ENCODE results near the gene HOXB2. TPM values are rescaled to one million over a fixed set of nuclear protein-coding genes. Genes with fewer than 3 reads are reported as not detected.

Gene HOXB2
- total and polyA plus RNA-seq, 9 of the 15 experiments (the other 6 are each of a cell fraction or from before 2014, with no cell fraction given), result 2.1 to 97.7 (median 21.2) TPM

DNA sequence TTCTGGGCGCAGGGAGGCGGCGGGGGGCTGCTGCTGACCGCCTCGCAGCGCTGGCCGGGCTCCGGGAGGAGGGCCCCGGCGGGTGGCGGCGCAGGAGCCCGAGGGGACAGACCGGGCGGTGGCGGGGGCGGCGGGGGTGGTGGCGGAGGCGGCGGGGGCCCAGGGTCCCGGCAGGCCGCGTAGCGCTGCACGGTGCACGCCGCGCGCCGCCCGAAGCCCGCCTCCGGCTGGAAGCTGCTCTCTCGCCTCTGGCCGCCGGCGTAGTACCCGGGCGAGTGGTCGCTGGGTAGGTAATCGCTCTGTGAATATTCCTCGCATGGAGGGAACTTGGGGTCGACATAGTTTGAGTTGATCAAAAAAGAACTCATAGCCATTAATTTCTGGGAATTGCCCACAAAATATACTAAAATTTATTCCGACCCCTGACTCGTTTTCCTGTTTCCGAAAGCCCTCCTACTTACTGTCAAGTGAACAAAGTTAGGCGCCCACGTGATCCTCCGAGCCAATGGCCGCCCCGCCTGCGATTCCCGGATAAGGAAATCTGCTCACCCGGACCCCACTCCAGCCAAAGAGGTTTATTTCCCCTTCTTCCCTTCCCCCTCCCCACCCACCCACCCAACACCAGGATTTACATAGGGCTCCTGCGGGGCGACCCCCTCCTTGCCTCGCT, 33.2 kb upstream of the HOXB2 start, which contains the start of gene HOXB4 (continued):
- TF ChIP-seq RCOR1 (IDR thresholded peaks at IDR 0.05; ENCODE audit: borderline replicate concordance in 1 of 2, low read depth in 2 of 2, low read length in 2 of 2), result peak in 1 of 2 experiments; percentile 9; a peak in 1 of 4 replicates
- TF ChIP-seq PHF8 (IDR thresholded peaks at IDR 0.05; ENCODE audit: borderline replicate concordance, low read length), result peak; percentile 36; the same call in 1 of the 2 replicates
- TF ChIP-seq TAF15 (IDR thresholded peaks at IDR 0.05; ENCODE audit: low read depth, low read length), result no peak
- TF ChIP-seq ELF1 (tag; IDR thresholded peaks at IDR 0.05), result peak; percentile 56
- TF ChIP-seq HIVEP1 (CRISPR knock-in tag; IDR thresholded peaks at IDR 0.05), result 0 out of 2 replicates have a peak, but pooled peaks have one; percentile 34
- no peak for TF ChIP-seq SRSF3 (IDR thresholded peaks at IDR 0.05; ENCODE audit: insufficient read depth, low read length)
- no peak for TF ChIP-seq LCOR (CRISPR knock-in tag; IDR thresholded peaks at IDR 0.05)
- TF ChIP-seq, protein P1, sequence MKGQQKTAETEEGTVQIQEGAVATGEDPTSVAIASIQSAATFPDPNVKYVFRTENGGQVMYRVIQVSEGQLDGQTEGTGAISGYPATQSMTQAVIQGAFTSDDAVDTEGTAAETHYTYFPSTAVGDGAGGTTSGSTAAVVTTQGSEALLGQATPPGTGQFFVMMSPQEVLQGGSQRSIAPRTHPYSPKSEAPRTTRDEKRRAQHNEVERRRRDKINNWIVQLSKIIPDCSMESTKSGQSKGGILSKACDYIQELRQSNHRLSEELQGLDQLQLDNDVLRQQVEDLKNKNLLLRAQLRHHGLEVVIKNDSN (CRISPR knock-in tag; IDR thresholded peaks at IDR 0.05), result peak; percentile 92
- TF ChIP-seq GABPB1 (CRISPR knock-in tag; IDR thresholded peaks at IDR 0.05), result no peak
- TF ChIP-seq, protein P2, sequence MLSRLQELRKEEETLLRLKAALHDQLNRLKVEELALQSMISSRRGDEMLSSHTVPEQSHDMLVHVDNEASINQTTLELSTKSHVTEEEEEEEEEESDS (CRISPR knock-in tag; IDR thresholded peaks at IDR 0.05), result no peak
- peak; percentile 90 for TF ChIP-seq RAD51 (IDR thresholded peaks at IDR 0.05; ENCODE audit: borderline replicate concordance, low read depth)
- TF ChIP-seq, protein P3, sequence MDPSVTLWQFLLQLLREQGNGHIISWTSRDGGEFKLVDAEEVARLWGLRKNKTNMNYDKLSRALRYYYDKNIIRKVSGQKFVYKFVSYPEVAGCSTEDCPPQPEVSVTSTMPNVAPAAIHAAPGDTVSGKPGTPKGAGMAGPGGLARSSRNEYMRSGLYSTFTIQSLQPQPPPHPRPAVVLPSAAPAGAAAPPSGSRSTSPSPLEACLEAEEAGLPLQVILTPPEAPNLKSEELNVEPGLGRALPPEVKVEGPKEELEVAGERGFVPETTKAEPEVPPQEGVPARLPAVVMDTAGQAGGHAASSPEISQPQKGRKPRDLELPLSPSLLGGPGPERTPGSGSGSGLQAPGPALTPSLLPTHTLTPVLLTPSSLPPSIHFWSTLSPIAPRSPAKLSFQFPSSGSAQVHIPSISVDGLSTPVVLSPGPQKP (CRISPR knock-in tag; IDR thresholded peaks at IDR 0.05), result no peak
- no peak for TF ChIP-seq KAT7 (CRISPR knock-in tag; IDR thresholded peaks at IDR 0.05; ENCODE audit: borderline replicate concordance)
- TF ChIP-seq PCBP1 (IDR thresholded peaks at IDR 0.05; ENCODE audit: low read depth, low read length, poor library complexity, severe bottlenecking), result peak; percentile 41
- no peak for TF ChIP-seq RBBP5 (IDR thresholded peaks at IDR 0.05; ENCODE audit: borderline replicate concordance, insufficient read depth, low read length, poor library complexity, severe bottlenecking)
- peak; percentile 44 for TF ChIP-seq TAF1 (IDR thresholded peaks at IDR 0.05; ENCODE audit: control insufficient read depth, extremely low read depth, insufficient read depth, low read length, severe bottlenecking)
- TF ChIP-seq PRPF4 (IDR thresholded peaks at IDR 0.05; ENCODE audit: insufficient read depth, low read depth, low read length, poor library complexity, severe bottlenecking), result no peak
- no peak for TF ChIP-seq RBM15 (IDR thresholded peaks at IDR 0.05; ENCODE audit: insufficient read depth, low read length)
- peak; percentile 36; the same call in 1 of the 2 replicates for TF ChIP-seq L3MBTL2 (IDR thresholded peaks at IDR 0.05)
- peak; percentile 97 for TF ChIP-seq ZNF766 (CRISPR knock-in tag; conservative IDR thresholded peaks at IDR 0.05)
- 0 out of 2 replicates have a peak, but pooled peaks have one; percentile 2 for TF ChIP-seq MYNN (IDR thresholded peaks at IDR 0.05)
- no peak for TF ChIP-seq MYNN (CRISPR knock-in tag; IDR thresholded peaks at IDR 0.05)
- TF ChIP-seq TCF3 (CRISPR knock-in tag; IDR thresholded peaks at IDR 0.05), result no peak
- peak; percentile 34; the same call in 1 of the 2 replicates for TF ChIP-seq MYC (IDR thresholded peaks at IDR 0.05; ENCODE audit: low read depth, low read length)
- TF ChIP-seq MYC (CRISPR knock-in tag; IDR thresholded peaks at IDR 0.05; ENCODE audit: borderline replicate concordance, low read depth), result no peak
- TF ChIP-seq BHLHE40 (IDR thresholded peaks at IDR 0.05; ENCODE audit: low read length), result 0 out of 2 replicates have a peak, but pooled peaks have one; percentile 6
- TF ChIP-seq RBFOX2 (IDR thresholded peaks at IDR 0.05; ENCODE audit: low read depth, low read length), result peak; percentile 56; the same call in 1 of the 2 replicates
